IMR-90 (cell line): ENCODE data around the gene GPR139. TPM values are rescaled to one million over a fixed set of nuclear protein-coding genes. Genes with fewer than 3 reads are reported as not detected.

Source experiments
- ATAC-seq: fragments of 200-7000 bp; cut with Tn5 transposase; 2 replicates; pipeline ENCODE4 v1.9.1; 2020; ENCODE audit warnings: low read depth, mild to moderate bottlenecking, moderate library complexity
- BruUV-seq: library from RNA; stranded (reverse); fragments of 400-500 nt; replicated peaks from 2 replicates; lab custom pipeline; 2021; lab: Mats Ljungman, UMichigan
- CTCF ChIA-PET: fragments of 300-600 bp; formaldehyde crosslinking; extraction: SDS; loops from one replicate; lab custom pipeline; 2021; ENCODE audit warnings: antibody characterized with exemption; lab: Yijun Ruan, JAX
- POLR2A ChIA-PET: fragments of 300-600 bp; sonication (Branson Sonifier 250); formaldehyde crosslinking; loops from one replicate; lab custom pipeline; 2022; ENCODE audit warnings: antibody characterized with exemption; ENCODE audit not compliant: unreplicated experiment; lab: Charles Lee
- DNase-seq: peaks from one replicate; pipeline ENCODE4 v3.0.0; 2013
- H2AFZ ChIP-seq: replicated peaks from 2 replicates; pipeline ENCODE3; 2013; ENCODE audit warnings: low read length, mild to moderate bottlenecking; ENCODE audit not compliant: poor library complexity
- H2AK5ac ChIP-seq: 2 replicates; pipeline ENCODE4 v1.6.1; 2013; ENCODE audit warnings: low read depth, low read length, inconsistent platforms
- H2AK9ac ChIP-seq: replicated peaks from 2 replicates; pipeline ENCODE3; 2013; ENCODE audit warnings: mild to moderate bottlenecking, low read depth, low read length, moderate library complexity; ENCODE audit not compliant: poor library complexity
- H2BK120ac ChIP-seq: 2 replicates; pipeline ENCODE4 v1.6.1; 2013; ENCODE audit warnings: low read depth, low read length, inconsistent platforms
- H2BK15ac ChIP-seq: 3 replicates; pipeline ENCODE4 v1.6.1; 2013; ENCODE audit warnings: low read depth, low read length, inconsistent platforms
- H2BK20ac ChIP-seq: 2 replicates; pipeline ENCODE4 v1.6.1; 2013; ENCODE audit warnings: low read depth, mild to moderate bottlenecking, inconsistent platforms, low read length, moderate library complexity
- H2BK5ac ChIP-seq: 2 replicates; pipeline ENCODE4 v1.6.1; 2013; ENCODE audit warnings: mild to moderate bottlenecking, low read depth, low read length, inconsistent platforms; ENCODE audit not compliant: poor library complexity, severe bottlenecking
- H3K14ac ChIP-seq: replicated peaks from 2 replicates; pipeline ENCODE4 v1.6.1; 2013; ENCODE audit warnings: low read depth, low read length, inconsistent platforms
- H3K18ac ChIP-seq: 2 replicates; pipeline ENCODE4 v1.6.1; 2013; ENCODE audit warnings: low read depth, low read length, control low read depth
- H3K23ac ChIP-seq: 2 replicates; pipeline ENCODE4 v1.6.1; 2013; ENCODE audit warnings: low read depth, low read length, inconsistent platforms
- H3K27ac ChIP-seq: 2 replicates; pipeline ENCODE4 v1.5.1; 2013; ENCODE audit warnings: mild to moderate bottlenecking, control low read depth, low read length; ENCODE audit not compliant: insufficient read depth
- H3K27me3 ChIP-seq: 2 replicates; pipeline ENCODE4 v1.6.1; 2013; ENCODE audit warnings: low read length; ENCODE audit not compliant: control insufficient read depth, insufficient read depth
- H3K36me3 ChIP-seq: 2 replicates; pipeline ENCODE4 v1.6.1; 2013; ENCODE audit warnings: low read length, mixed read lengths; ENCODE audit not compliant: control insufficient read depth, insufficient read depth
- H3K4ac ChIP-seq: 2 replicates; pipeline ENCODE4 v1.6.1; 2013; ENCODE audit warnings: low read depth, low read length, inconsistent platforms
- H3K4me1 ChIP-seq: 2 replicates; pipeline ENCODE4 v1.6.1; 2013; ENCODE audit warnings: low read length, mixed read lengths; ENCODE audit not compliant: control insufficient read depth, insufficient read depth
- H3K4me2 ChIP-seq: 2 replicates; pipeline ENCODE4 v1.6.1; 2013; ENCODE audit warnings: low read depth, mild to moderate bottlenecking, control low read depth, low read length, moderate library complexity
- H3K4me3 ChIP-seq: 2 replicates; pipeline ENCODE4 v1.5.1; 2013; ENCODE audit warnings: low read depth, mild to moderate bottlenecking, control low read depth, low read length, moderate library complexity; ENCODE audit not compliant: insufficient read depth
- H3K56ac ChIP-seq: 2 replicates; pipeline ENCODE4 v1.6.1; 2013; ENCODE audit warnings: low read length, inconsistent platforms; ENCODE audit not compliant: insufficient read depth; ENCODE audit errors: extremely low read depth
- H3K79me1 ChIP-seq, 2 experiments: 2 replicates each; pipeline ENCODE4 v1.6.1; 2013; ENCODE audit warnings: low read length in 2 of 2, inconsistent platforms in 1 of 2, low read depth in 1 of 2
- H3K9ac ChIP-seq: 2 replicates; pipeline ENCODE4 v1.6.1; 2013; ENCODE audit warnings: low read depth, low read length, control low read depth
- H3K9me1 ChIP-seq: 2 replicates; pipeline ENCODE4 v1.6.1; 2013; ENCODE audit warnings: low read length, inconsistent platforms; ENCODE audit not compliant: insufficient read depth
- H3K9me3 ChIP-seq: 2 replicates; pipeline ENCODE4 v1.6.1; 2013; ENCODE audit warnings: low read length; ENCODE audit not compliant: control insufficient read depth, insufficient read depth
- H4K20me1 ChIP-seq: 2 replicates; pipeline ENCODE4 v1.6.1; 2013; ENCODE audit warnings: low read length, inconsistent platforms; ENCODE audit not compliant: insufficient read depth
- H4K5ac ChIP-seq: 2 replicates; pipeline ENCODE4 v1.6.1; 2013; ENCODE audit warnings: mild to moderate bottlenecking, low read depth, low read length, control low read depth
- H4K8ac ChIP-seq, 2 experiments: 2 replicates each; pipeline ENCODE4 v1.6.1; 2013; ENCODE audit warnings: low read depth in 2 of 2, low read length in 2 of 2, control low read depth in 1 of 2, inconsistent platforms in 1 of 2
- H4K91ac ChIP-seq: 2 replicates; pipeline ENCODE4 v1.6.1; 2013; ENCODE audit warnings: low read depth, low read length, inconsistent platforms; ENCODE audit not compliant: insufficient read depth
- BHLHE40 ChIP-seq: fragments of 150-350 bp; IDR thresholded peaks from 2 replicates; pipeline ENCODE4 v1.6.1; 2016; ENCODE audit warnings: mild to moderate bottlenecking, low read depth, low read length
- CEBPB ChIP-seq: IDR thresholded peaks from 2 replicates; pipeline ENCODE4 v1.6.1; 2012; ENCODE audit warnings: low read depth, low read length, improper control_type of control experiment
- CHD1 ChIP-seq: IDR thresholded peaks from 2 replicates; pipeline ENCODE4 v1.6.1; 2012; ENCODE audit warnings: low read depth, low read length, improper control_type of control experiment
- CTCF ChIP-seq: conservative IDR thresholded peaks from 2 replicates; pipeline ENCODE4 v1.5.1; 2012; ENCODE audit warnings: mild to moderate bottlenecking, low read depth, low read length, improper control_type of control experiment
- ELK1 ChIP-seq: fragments of 150-350 bp; IDR thresholded peaks from 2 replicates; pipeline ENCODE4 v1.6.1; 2016; ENCODE audit warnings: low read depth, mild to moderate bottlenecking, low read length, moderate library complexity, borderline replicate concordance
- FOS ChIP-seq: fragments of 150-350 bp; IDR thresholded peaks from 2 replicates; pipeline ENCODE4 v1.6.1; 2016; ENCODE audit warnings: low read depth, low read length
- MAFK ChIP-seq: IDR thresholded peaks from 2 replicates; pipeline ENCODE4 v1.6.1; 2012; ENCODE audit warnings: low read depth, low read length, improper control_type of control experiment
- MAZ ChIP-seq: IDR thresholded peaks from 2 replicates; pipeline ENCODE4 v1.6.1; 2012; ENCODE audit warnings: low read depth, mild to moderate bottlenecking, low read length, improper control_type of control experiment, moderate library complexity, borderline replicate concordance
- MXI1 ChIP-seq: IDR thresholded peaks from 2 replicates; pipeline ENCODE4 v1.6.1; 2012; ENCODE audit warnings: low read depth, mild to moderate bottlenecking, low read length, moderate library complexity, borderline replicate concordance
- NFE2L2 ChIP-seq: fragments of 150-350 bp; IDR thresholded peaks from 2 replicates; pipeline ENCODE4 v1.6.1; 2016; ENCODE audit warnings: low read depth, mild to moderate bottlenecking, low read length
- POLR2A ChIP-seq: IDR thresholded peaks from 2 replicates; pipeline ENCODE4 v1.6.1; 2012; ENCODE audit warnings: mild to moderate bottlenecking, low read depth, low read length
- RAD21 ChIP-seq: IDR thresholded peaks from 2 replicates; pipeline ENCODE4 v1.6.1; 2012; ENCODE audit warnings: low read length, improper control_type of control experiment
- RCOR1 ChIP-seq: IDR thresholded peaks from 2 replicates; pipeline ENCODE4 v1.6.1; 2012; ENCODE audit warnings: mild to moderate bottlenecking, low read length, improper control_type of control experiment; ENCODE audit not compliant: insufficient replicate concordance
- RFX5 ChIP-seq: IDR thresholded peaks from 2 replicates; pipeline ENCODE4 v1.8.0; 2012; ENCODE audit warnings: low read depth, mild to moderate bottlenecking, low read length, moderate library complexity
- SMC3 ChIP-seq: fragments of 150-350 bp; IDR thresholded peaks from 2 replicates; pipeline ENCODE4 v1.6.1; 2016; ENCODE audit warnings: low read depth, mild to moderate bottlenecking, antibody characterized with exemption, low read length, moderate library complexity
- USF2 ChIP-seq: fragments of 150-350 bp; IDR thresholded peaks from 2 replicates; pipeline ENCODE4 v1.6.1; 2017; ENCODE audit warnings: mild to moderate bottlenecking, antibody characterized with exemption, low read length, low read depth
- WGBS, 2 experiments: methylation state at CpG; one replicate each; pipeline versions ENCODE4 v1.1.5 to v1.1.7; 2013; ENCODE audit warnings: missing lambda C conversion rate in 2 of 2; ENCODE audit not compliant: insufficient read length in 1 of 2; ENCODE audit errors: extremely low coverage in 2 of 2; 5-methylcytosine and 5-hydroxymethylcytosine counted together
- dilution Hi-C: fragments of 300-500 bp; cut with HindIII; formaldehyde crosslinking; loops from one replicate; pipeline ENCODE4 v1.14.3; 2018; ENCODE audit warnings: low sequenced_read_pairs; ENCODE audit not compliant: unreplicated experiment
- in situ Hi-C: fragments of 300-500 bp; cut with MboI; formaldehyde crosslinking; loops from 3 replicates; pipeline ENCODE4 v1.14.3; 2019; ENCODE audit warnings: low sequenced_read_pairs, inconsistent platforms, mixed read lengths
- intact Hi-C: fragments of 100-400 bp; cut with micrococcal nuclease; formaldehyde crosslinking; loops from 2 replicates; pipeline ENCODE4 v1.10.0; 2022
- polyA plus RNA-seq, 3 experiments: library from polyadenylated mRNA; depleted of rRNA; stranded (reverse); fragments of >200 nt; gene quantifications; 2 replicates each; pipeline ENCODE4 v1.2.3, GENCODE V29; 2012; ENCODE audit warnings: low replicate concordance in 1 of 3
- total RNA-seq: library from RNA; depleted of rRNA; stranded (reverse); fragments of >200 nt; gene quantifications from 2 replicates; pipeline ENCODE4 v1.2.3, GENCODE V29; 2012

GPR139 gene
- total and polyA plus RNA-seq, 2 of the 4 experiments (the other 2 are of a cell fraction), result not detected

- Histone ChIP-seq H3K9me3 (no peaks in the 10 kb centered on the region), H2BK20ac (no peak overlapping the region), H4K20me1 (no peaks in the 10 kb centered on the region), H3K79me1 (no peaks in the 10 kb centered on the region), H2AFZ (no peak overlapping the region), H2AK5ac (no peak overlapping the region), H3K18ac (no peak overlapping the region), H3K56ac (no peak overlapping the region), H3K14ac (no peak overlapping the region), H3K36me3 (no peaks in the 10 kb centered on the region), H3K23ac (no peak overlapping the region), H3K9me1 (no peaks in the 10 kb centered on the region), H4K5ac (no peak overlapping the region), H3K4me3 (no peak overlapping the region), H2BK120ac (no peak overlapping the region), H2BK15ac (no peak overlapping the region), H3K27me3 (no peaks in the 10 kb centered on the region), H3K4ac (no peak overlapping the region), H3K4me1 (no peaks in the 10 kb centered on the region), H3K4me2 (no peak overlapping the region), H2AK9ac (no peak overlapping the region), H3K9ac (no peak overlapping the region), H2BK5ac (no peak overlapping the region), H3K27ac (no peak overlapping the region), H4K8ac (no peak overlapping the region), H4K91ac (no peak overlapping the region)
- DNase-seq (no peak), ATAC-seq (no peak)
- ChIA-PET CTCF (no interaction called here), POLR2A (no interaction called here)
- no TSS peak for BruUV-seq
- dilution Hi-C loops, result no loop called here
- intact Hi-C loops, result no loop called here
- in situ Hi-C loops, result no loop called here
- TF ChIP-seq RAD21 (no peak), RCOR1 (no peak), CEBPB (no peak), BHLHE40 (no peak), ELK1 (no peak), MAFK (no peak), RFX5 (no peak), POLR2A (no peak), SMC3 (no peak), CTCF (no peak), MAZ (no peak), MXI1 (no peak), USF2 (no peak), FOS (no peak), NFE2L2 (no peak), CHD1 (no peak)
- whole genome bisulfite sequencing, 2 experiments, result 58% methylated on average over 2 of the region's 6 CpGs; no CpG with 5 or more reads in 1 of the 2 experiments
Measured at GRCh38 chr16:20084624-20085226, 11.0 kb upstream of the GPR139 start.
